Colonic mucosa (tissue), 4 donors: Measurements from ENCODE around the gene TWF2. TPM values are rescaled to one million over a fixed set of nuclear protein-coding genes. Genes with fewer than 3 reads are reported as not detected.
A peak's percentile ranks its signal among the peaks of the same experiment; 100 is the strongest.

ENCODE experiments used
- DNase-seq: peaks from one replicate; pipeline ENCODE4 v3.0.0-alpha.2; 2020
- H3K27ac ChIP-seq: fragments of 200-600 bp; one replicate; pipeline ENCODE4 v1.8.0; 2021
- H3K27me3 ChIP-seq: fragments of 200-600 bp; one replicate; pipeline ENCODE4 v1.8.0; 2021
- H3K36me3 ChIP-seq: fragments of 200-600 bp; one replicate; pipeline ENCODE4 v1.8.0; 2021
- H3K4me1 ChIP-seq: fragments of 200-600 bp; one replicate; pipeline ENCODE4 v1.8.0; 2021; ENCODE audit warnings: mild to moderate bottlenecking
- H3K4me3 ChIP-seq: fragments of 200-600 bp; one replicate; pipeline ENCODE4 v1.8.0; 2021
- H3K9ac ChIP-seq, 2 donors: one replicate each; pipeline ENCODE4 v1.7.0; 2013; ENCODE audit warnings: control low read depth in 2 of 2, low read depth in 2 of 2, low read length in 2 of 2
- H3K9me3 ChIP-seq: fragments of 200-600 bp; one replicate; pipeline ENCODE4 v1.8.0; 2021
- intact Hi-C: fragments of 100-400 bp; cut with DNase I; formaldehyde crosslinking; loops from one replicate; pipeline ENCODE4 v1.14.1; 2022
- total RNA-seq, 2 donors: library from RNA; stranded (reverse); fragmentation: NEBNext Ultra II Directional in 1 of 2; extraction: Animal tissue kit (Norgen Biotek cat#: 25700) in 1 of 2; gene quantifications; one replicate each; pipeline ENCODE4 v1.2.1, GENCODE V29; 2021
- TF ChIP-seq, protein P1 (sequence below): fragments of 200-600 bp; IDR thresholded peaks from one replicate; pipeline ENCODE4 v1.8.0; 2022; ENCODE audit warnings: antibody characterized with exemption, mild to moderate bottlenecking
- donor health status: healthy.
- donor health status: DM: no; HTN: no; CAD: no.
- donor health status: DM: no; HTN: no; CAD: no.

The TWF2 gene
- total RNA-seq, 2 donors from 2014 or later: 44.2 to 45.0 TPM

DNA sequence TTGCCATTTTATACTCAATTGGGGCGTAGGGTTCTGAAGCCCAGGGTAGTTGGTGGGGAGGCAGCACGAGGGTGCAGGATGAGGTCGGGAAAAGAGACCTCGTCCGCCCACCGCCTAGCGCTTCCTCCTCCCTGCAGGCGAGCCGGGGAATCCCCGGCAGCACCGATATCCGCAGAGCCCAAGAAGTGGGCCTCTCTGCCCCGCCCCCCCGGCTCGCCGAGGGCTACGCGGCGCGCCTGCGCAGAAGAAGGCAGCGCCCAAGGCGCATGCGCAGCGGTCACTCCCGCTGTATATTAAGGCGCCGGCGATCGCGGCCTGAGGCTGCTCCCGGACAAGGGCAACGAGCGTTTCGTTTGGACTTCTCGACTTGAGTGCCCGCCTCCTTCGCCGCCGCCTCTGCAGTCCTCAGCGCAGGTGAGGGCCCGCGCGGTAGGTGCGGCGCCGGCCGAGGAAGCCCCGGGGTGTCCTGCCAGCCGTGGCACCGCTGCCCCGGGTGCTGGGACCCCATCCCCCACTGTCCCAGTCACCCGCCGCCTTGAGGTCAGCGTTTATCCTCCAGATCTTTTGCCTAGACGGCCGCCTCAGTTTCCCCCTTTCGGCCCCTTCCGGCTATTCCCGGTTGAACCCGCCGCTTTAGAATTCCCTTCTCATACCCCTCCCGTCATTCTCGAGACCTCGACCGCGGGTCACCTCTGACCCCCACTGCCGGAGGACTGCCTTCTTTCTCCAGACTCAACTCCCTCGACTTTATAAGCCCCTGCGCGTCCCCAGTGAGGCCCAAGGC, 40.9 kb downstream of the TWF2 start, which contains the start of gene ALAS1:
Gene ALAS1, plus strand, starts transcription at position 319 of the 784 bp plus-strand sequence. CDS start 1,082 bp downstream, outside the sequence.
- peak; percentile 94 for DNase-seq
- peaks cover 19% of the 10 kb centered on the region for H3K4me1 ChIP-seq
- peak within 1 kb of the TSS; percentile 94 to 95 for H3K9ac ChIP-seq
- TF ChIP-seq, protein P1, sequence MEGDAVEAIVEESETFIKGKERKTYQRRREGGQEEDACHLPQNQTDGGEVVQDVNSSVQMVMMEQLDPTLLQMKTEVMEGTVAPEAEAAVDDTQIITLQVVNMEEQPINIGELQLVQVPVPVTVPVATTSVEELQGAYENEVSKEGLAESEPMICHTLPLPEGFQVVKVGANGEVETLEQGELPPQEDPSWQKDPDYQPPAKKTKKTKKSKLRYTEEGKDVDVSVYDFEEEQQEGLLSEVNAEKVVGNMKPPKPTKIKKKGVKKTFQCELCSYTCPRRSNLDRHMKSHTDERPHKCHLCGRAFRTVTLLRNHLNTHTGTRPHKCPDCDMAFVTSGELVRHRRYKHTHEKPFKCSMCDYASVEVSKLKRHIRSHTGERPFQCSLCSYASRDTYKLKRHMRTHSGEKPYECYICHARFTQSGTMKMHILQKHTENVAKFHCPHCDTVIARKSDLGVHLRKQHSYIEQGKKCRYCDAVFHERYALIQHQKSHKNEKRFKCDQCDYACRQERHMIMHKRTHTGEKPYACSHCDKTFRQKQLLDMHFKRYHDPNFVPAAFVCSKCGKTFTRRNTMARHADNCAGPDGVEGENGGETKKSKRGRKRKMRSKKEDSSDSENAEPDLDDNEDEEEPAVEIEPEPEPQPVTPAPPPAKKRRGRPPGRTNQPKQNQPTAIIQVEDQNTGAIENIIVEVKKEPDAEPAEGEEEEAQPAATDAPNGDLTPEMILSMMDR: no peak
- peak within 1 kb of the TSS; percentile 84 for H3K27ac ChIP-seq
- no peaks in the 10 kb centered on the region for H3K9me3 ChIP-seq
- no peaks in the 10 kb centered on the region for H3K27me3 ChIP-seq
- peak within 1 kb of the TSS; percentile 70 for H3K4me3 ChIP-seq
- H3K36me3 ChIP-seq: peaks cover 6% of the 10 kb centered on the region
- intact Hi-C loops: no loop called here

GRCh38 chr3:52197499-52197841, 41.5 kb downstream of the TWF2 start:
- intact Hi-C loops: no loop called here
- Histone ChIP-seq H3K4me1 (peaks cover 19% of the 10 kb centered on the region), H3K4me3 (peak overlapping the region; percentile 70)

DNA sequence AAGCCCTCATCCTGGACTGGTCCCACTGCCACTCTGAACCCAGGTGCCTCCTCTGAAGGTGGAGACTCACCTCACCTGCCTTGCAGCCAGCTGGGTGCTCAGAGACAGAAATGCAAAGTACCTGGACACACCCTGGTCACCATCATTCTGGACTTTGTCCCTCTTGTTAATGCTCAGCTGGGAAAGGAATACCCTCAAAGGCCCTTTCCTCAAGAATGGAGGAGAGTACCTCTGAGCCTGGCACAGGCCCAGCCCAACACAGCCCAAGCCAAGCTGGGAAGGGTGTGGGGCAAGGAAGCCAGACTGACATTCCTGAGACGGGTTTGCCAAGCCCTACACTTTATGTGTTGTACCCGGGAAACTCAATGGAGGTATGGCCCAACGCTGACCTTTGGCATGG, 42.0 kb downstream of the TWF2 start:
- H3K9ac ChIP-seq: peak overlapping the region in 1 of 2 donors; percentile 95
- peak overlapping the region; percentile 84 for H3K27ac ChIP-seq
- intact Hi-C loops: no loop called here
- H3K4me1 ChIP-seq: peaks cover 19% of the 10 kb centered on the region
- TF ChIP-seq, protein P1: no peak
- no peak overlapping the region for H3K4me3 ChIP-seq
- peak; percentile 88 for DNase-seq
- H3K36me3 ChIP-seq: peaks cover 5% of the 10 kb centered on the region
- no peaks in the 10 kb centered on the region for H3K9me3 ChIP-seq
- no peaks in the 10 kb centered on the region for H3K27me3 ChIP-seq

More at GRCh38 chr3:52197499-52197841, 41.5 kb downstream of the TWF2 start:
- DNase-seq: no peak
- Histone ChIP-seq H3K27ac (peak overlapping the region; percentile 84), H3K27me3 (no peaks in the 10 kb centered on the region), H3K9me3 (no peaks in the 10 kb centered on the region), H3K36me3 (peaks cover 5% of the 10 kb centered on the region), H3K9ac (peak overlapping the region; percentile 67 to 95)
- TF ChIP-seq, protein P1: no peak

DNA sequence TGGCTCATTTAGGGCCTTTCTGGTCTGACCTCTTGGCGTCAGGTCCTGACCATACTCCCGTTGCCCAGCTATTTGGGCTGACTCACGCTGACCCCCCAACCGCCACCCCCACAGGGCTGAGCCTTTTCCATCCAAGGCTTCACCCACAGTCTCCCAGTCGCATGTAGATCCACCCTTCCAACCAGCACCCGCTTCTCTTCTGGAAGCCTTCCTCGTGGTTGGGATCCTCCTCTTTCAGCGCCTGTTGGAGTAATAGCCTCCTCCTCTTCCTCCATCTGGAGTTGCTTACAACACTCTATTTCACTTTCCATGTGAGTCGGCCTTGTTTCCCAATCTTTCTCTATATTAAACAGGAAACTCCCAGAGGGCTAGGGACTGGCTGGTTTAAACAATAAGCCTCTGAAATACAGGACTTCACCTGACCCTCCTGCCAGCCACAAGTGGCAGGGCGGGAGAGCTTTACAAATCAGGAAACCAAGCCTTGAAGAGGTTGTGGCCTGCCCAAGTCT, 43.1 kb downstream of the TWF2 start:
- peak; percentile 26 for DNase-seq
- peaks cover 19% of the 10 kb centered on the region for H3K4me1 ChIP-seq

DNA sequence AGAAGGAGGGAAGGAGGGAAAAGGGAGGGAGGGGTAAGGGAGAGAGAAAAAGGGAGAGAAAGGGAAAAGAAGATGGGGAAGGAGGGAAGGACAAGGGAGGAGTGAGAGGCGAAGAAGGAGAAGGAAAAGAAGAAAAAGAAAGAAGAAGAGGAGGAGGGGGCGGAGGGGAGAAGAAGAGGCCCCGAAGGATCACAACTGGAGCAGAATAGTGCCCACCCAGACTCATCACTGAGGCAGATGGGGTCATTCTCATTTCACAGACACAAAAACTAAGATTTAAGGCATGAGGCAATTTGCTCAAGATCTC, 43.7 kb downstream of the TWF2 start:
- H3K36me3 ChIP-seq: no peaks in the 10 kb centered on the region
- peak overlapping the region; percentile 84 for H3K27ac ChIP-seq
- no peaks in the 10 kb centered on the region for H3K27me3 ChIP-seq
- no peak overlapping the region for H3K4me3 ChIP-seq
- no peaks in the 10 kb centered on the region for H3K9me3 ChIP-seq
- DNase-seq: no peak
- peaks cover 19% of the 10 kb centered on the region for H3K4me1 ChIP-seq
- intact Hi-C loops: no loop called here
- TF ChIP-seq, protein P1: no peak
- no peak overlapping the region for H3K9ac ChIP-seq

More for the DNA sequence above, 43.1 kb downstream of the TWF2 start:
- no peaks in the 10 kb centered on the region for H3K27me3 ChIP-seq
- TF ChIP-seq, protein P1: no peak
- intact Hi-C loops: no loop called here
- peak overlapping the region; percentile 84 for H3K27ac ChIP-seq
- no peaks in the 10 kb centered on the region for H3K36me3 ChIP-seq
- no peak overlapping the region for H3K4me3 ChIP-seq
- H3K9me3 ChIP-seq: no peaks in the 10 kb centered on the region
- H3K9ac ChIP-seq: no peak overlapping the region
